Measurements from ENCODE around the gene SMIM23.

DNA sequence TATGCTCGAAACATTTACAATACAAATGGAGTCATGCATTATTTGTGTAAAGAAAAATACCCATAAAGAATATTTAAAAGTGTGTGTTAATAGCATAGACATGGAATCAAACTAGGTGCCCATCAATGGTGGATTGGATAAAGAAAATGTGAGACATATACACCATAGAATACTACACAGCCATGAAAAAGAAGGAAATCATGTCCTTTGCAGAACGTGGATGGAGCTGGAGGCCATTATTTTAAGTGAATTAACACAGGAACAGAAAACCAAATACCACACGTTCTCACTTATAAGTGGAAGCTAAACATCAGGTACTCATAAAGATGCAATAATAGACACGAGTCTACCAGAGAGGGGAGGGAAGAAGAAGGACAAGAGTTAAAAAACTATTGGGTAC, 22.8 kb downstream of the SMIM23 start:
- TF ChIP-seq, protein P1, sequence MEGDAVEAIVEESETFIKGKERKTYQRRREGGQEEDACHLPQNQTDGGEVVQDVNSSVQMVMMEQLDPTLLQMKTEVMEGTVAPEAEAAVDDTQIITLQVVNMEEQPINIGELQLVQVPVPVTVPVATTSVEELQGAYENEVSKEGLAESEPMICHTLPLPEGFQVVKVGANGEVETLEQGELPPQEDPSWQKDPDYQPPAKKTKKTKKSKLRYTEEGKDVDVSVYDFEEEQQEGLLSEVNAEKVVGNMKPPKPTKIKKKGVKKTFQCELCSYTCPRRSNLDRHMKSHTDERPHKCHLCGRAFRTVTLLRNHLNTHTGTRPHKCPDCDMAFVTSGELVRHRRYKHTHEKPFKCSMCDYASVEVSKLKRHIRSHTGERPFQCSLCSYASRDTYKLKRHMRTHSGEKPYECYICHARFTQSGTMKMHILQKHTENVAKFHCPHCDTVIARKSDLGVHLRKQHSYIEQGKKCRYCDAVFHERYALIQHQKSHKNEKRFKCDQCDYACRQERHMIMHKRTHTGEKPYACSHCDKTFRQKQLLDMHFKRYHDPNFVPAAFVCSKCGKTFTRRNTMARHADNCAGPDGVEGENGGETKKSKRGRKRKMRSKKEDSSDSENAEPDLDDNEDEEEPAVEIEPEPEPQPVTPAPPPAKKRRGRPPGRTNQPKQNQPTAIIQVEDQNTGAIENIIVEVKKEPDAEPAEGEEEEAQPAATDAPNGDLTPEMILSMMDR (IDR thresholded peaks at IDR 0.05), result no peak
- no peak for TF ChIP-seq POLR2AphosphoS5 (IDR thresholded peaks at IDR 0.05)

Measured in breast epithelium (tissue), 3 donors.